Ishikawa (cell line): Measurements from ENCODE around the gene C2CD4C.

ENCODE experiments used
- CEBPB ChIP-seq: IDR thresholded peaks from 2 replicates; pipeline ENCODE4 v1.6.1; 2012
- CREB1 ChIP-seq: IDR thresholded peaks from 2 replicates; pipeline ENCODE4 v1.6.1; 2012; ENCODE audit warnings: low read depth
- EP300 ChIP-seq: IDR thresholded peaks from 2 replicates; pipeline ENCODE4 v1.6.1; 2012; ENCODE audit warnings: borderline replicate concordance
- MAX ChIP-seq: IDR thresholded peaks from 2 replicates; pipeline ENCODE4 v1.6.1; 2012
- RAD21 ChIP-seq: IDR thresholded peaks from 2 replicates; pipeline ENCODE4 v1.6.1; 2012; ENCODE audit warnings: low read depth

GRCh38 chr19:403221-404027 lies 5.5 kb downstream of the C2CD4C start:
- TF ChIP-seq EP300 (no peak), CEBPB (no peak), MAX (0 out of 2 replicates have a peak, but pooled peaks have one; percentile 10), CREB1 (no peak), RAD21 (no peak)
